ENCODE data around the gene SLC25A28.
A peak's percentile ranks its signal among the peaks of the same experiment; 100 is the strongest.
"Not testable (repeated sequence)": the region's sequence is repeated elsewhere in the genome, so short reads cannot be mapped to it uniquely, and the experiment has no call there.

The SLC25A28 gene

DNA sequence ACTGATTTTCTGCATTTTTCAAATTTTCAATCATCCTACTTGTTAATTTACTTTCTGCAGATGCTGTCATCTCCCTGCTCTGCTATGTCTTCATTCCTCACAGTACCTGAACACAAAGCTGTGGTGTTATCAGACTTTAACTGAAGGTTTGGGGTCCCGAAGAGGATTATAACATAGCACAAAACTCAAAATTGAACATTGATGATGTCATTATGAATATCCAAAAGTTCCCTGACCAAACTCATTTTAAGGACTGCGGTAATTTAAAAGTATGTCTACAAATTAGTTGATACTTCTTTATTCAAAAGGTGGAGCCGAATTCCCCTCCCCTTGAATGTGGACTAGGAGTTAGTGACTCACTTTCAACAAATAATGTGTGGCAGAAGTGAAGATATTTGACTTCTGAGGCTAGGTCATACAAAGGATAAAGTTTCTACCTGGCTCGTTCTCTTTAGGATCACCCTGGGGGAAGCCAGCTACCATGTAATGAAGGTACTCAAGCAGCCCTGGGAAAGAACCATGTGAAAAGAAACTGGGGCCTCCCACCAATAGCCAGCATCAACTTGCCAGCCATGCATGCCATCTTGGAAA, 32.7 kb upstream of the SLC25A28 start:
- Histone ChIP-seq H3K27me3 (ENCODE audit: insufficient read depth, low read length) (no peaks in the 10 kb centered on the region), H3K4me1 (ENCODE audit: insufficient read depth, low read length) (no peaks in the 10 kb centered on the region), H3K4me3 (ENCODE audit: low read length) (no peak overlapping the region), H3K9me3 (ENCODE audit: low read length) (peaks cover 5% of the 10 kb centered on the region), H2AFZ (ENCODE audit: low read depth, low read length) (no peak overlapping the region), H3K36me3 (ENCODE audit: insufficient read depth, low read length) (no peaks in the 10 kb centered on the region)

DNA sequence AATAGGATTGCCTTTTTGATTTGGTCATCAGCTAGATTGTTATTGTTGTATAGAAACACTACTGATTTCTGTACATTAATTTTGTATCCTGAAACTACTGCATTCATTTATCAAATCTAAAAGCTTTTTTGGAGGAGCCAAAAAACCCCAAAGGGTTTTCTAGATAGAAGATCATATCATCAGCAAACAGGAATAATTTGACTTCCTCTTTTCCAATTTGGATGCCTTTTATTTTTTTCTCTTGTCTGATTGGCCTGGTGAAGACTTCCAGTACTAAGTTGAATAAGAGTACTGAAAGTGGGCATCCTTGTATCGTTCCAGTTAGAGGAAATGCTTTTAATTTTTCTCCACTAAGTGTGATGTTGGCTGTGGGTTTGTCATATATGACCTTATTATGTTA, 28.5 kb upstream of the SLC25A28 start:
- no peak overlapping the region for H3K4me3 ChIP-seq (ENCODE audit: low read length)
- no peaks in the 10 kb centered on the region for H3K4me1 ChIP-seq (ENCODE audit: insufficient read depth, low read length)
- H3K27me3 ChIP-seq (ENCODE audit: insufficient read depth, low read length) = no peaks in the 10 kb centered on the region

GRCh38 chr10:99647601-99648151, 27.4 kb upstream of the SLC25A28 start:
- Histone ChIP-seq H3K36me3 (ENCODE audit: insufficient read depth, low read length) (no peaks in the 10 kb centered on the region), H3K4me3 (ENCODE audit: low read length) (no peak overlapping the region), H3K4me1 (ENCODE audit: insufficient read depth, low read length) (no peaks in the 10 kb centered on the region), H2AFZ (ENCODE audit: low read depth, low read length) (no peak overlapping the region), H3K27me3 (ENCODE audit: insufficient read depth, low read length) (no peaks in the 10 kb centered on the region), H3K9me3 (ENCODE audit: low read length) (peaks cover 7% of the 10 kb centered on the region)

More for the DNA sequence above, 28.5 kb upstream of the SLC25A28 start:
- H2AFZ ChIP-seq (ENCODE audit: low read depth, low read length) = no peak overlapping the region
- H3K36me3 ChIP-seq (ENCODE audit: insufficient read depth, low read length) = no peaks in the 10 kb centered on the region
- peaks cover 7% of the 10 kb centered on the region for H3K9me3 ChIP-seq (ENCODE audit: low read length)

DNA sequence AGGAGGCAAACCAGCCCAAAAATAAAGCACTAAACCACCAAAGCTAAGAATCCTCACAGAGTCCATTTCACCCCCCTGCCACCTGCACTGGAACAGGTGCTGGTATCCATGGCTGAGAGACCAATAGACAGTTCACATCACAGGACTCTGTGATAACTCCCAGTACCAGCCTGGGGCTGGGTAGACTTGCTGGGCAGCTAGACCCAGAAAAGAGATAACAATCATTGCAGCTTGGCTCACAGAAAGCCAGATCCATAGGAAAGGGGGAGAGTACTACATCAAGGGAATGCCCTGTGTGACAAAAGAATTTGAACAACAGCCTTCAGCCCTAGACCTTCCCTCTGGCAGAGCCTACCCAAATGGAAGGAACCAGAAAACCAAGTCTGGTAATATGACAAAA, 13.6 kb upstream of the SLC25A28 start:
- Histone ChIP-seq H3K27me3 (ENCODE audit: insufficient read depth, low read length) (no peaks in the 10 kb centered on the region), H3K9me3 (ENCODE audit: low read length) (no peaks in the 10 kb centered on the region), H3K4me3 (ENCODE audit: low read length) (no peak overlapping the region), H2AFZ (ENCODE audit: low read depth, low read length) (no peak overlapping the region), H3K4me1 (ENCODE audit: insufficient read depth, low read length) (no peaks in the 10 kb centered on the region), H3K36me3 (ENCODE audit: insufficient read depth, low read length) (no peaks in the 10 kb centered on the region)

- Histone ChIP-seq H3K4me3 (ENCODE audit: low read length) (no peak overlapping the region), H3K27me3 (ENCODE audit: insufficient read depth, low read length) (no peaks in the 10 kb centered on the region), H2AFZ (ENCODE audit: low read depth, low read length) (no peak overlapping the region), H3K36me3 (ENCODE audit: insufficient read depth, low read length) (no peaks in the 10 kb centered on the region), H3K9me3 (ENCODE audit: low read length) (no peaks in the 10 kb centered on the region), H3K4me1 (ENCODE audit: insufficient read depth, low read length) (no peaks in the 10 kb centered on the region)
These were observed 11.3 kb upstream of the SLC25A28 start for GRCh38 chr10:99631496-99631895.

DNA sequence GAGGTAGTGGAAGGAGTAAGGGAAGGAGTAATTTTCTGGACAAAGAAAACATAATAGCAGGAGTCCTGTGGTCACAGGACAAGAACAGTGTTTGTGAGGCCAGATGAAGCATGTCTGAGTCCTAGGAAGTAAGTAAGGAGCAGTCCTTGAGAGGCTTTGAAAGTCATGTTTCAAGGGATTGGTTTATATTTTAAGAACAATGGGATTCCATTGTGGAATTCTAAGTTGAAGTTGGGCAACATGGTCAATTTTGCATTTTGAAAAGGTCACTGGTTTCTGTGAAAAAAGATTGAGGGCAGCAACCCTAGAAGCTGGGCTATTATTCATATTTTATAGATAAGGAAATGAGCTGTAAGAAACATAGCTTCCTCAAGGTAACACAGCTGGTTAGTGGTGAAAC, 10.8 kb upstream of the SLC25A28 start:
- H3K27me3 ChIP-seq (ENCODE audit: insufficient read depth, low read length) = no peaks in the 10 kb centered on the region
- H2AFZ ChIP-seq (ENCODE audit: low read depth, low read length) = no peak overlapping the region
- H3K4me1 ChIP-seq (ENCODE audit: insufficient read depth, low read length) = no peaks in the 10 kb centered on the region
- H3K36me3 ChIP-seq (ENCODE audit: insufficient read depth, low read length) = no peaks in the 10 kb centered on the region
- no peak overlapping the region for H3K4me3 ChIP-seq (ENCODE audit: low read length)
- no peaks in the 10 kb centered on the region for H3K9me3 ChIP-seq (ENCODE audit: low read length)

- no peaks in the 10 kb centered on the region for H3K36me3 ChIP-seq (ENCODE audit: insufficient read depth, low read length)
- no peak overlapping the region for H2AFZ ChIP-seq (ENCODE audit: low read depth, low read length)
- no peaks in the 10 kb centered on the region for H3K9me3 ChIP-seq (ENCODE audit: low read length)
- no peaks in the 10 kb centered on the region for H3K27me3 ChIP-seq (ENCODE audit: insufficient read depth, low read length)
- H3K4me1 ChIP-seq (ENCODE audit: insufficient read depth, low read length) = no peaks in the 10 kb centered on the region
- no peak overlapping the region for H3K4me3 ChIP-seq (ENCODE audit: low read length)
These were observed 10.2 kb upstream of the SLC25A28 start for GRCh38 chr10:99630433-99630832.

GRCh38 chr10:99629625-99629978, 9.4 kb upstream of the SLC25A28 start:
- H3K27me3 ChIP-seq (ENCODE audit: insufficient read depth, low read length) = no peaks in the 10 kb centered on the region
- no peaks in the 10 kb centered on the region for H3K36me3 ChIP-seq (ENCODE audit: insufficient read depth, low read length)
- no peak overlapping the region for H3K4me3 ChIP-seq (ENCODE audit: low read length)
- no peaks in the 10 kb centered on the region for H3K4me1 ChIP-seq (ENCODE audit: insufficient read depth, low read length)
- H3K9me3 ChIP-seq (ENCODE audit: low read length) = no peaks in the 10 kb centered on the region
- H2AFZ ChIP-seq (ENCODE audit: low read depth, low read length) = no peak overlapping the region

DNA sequence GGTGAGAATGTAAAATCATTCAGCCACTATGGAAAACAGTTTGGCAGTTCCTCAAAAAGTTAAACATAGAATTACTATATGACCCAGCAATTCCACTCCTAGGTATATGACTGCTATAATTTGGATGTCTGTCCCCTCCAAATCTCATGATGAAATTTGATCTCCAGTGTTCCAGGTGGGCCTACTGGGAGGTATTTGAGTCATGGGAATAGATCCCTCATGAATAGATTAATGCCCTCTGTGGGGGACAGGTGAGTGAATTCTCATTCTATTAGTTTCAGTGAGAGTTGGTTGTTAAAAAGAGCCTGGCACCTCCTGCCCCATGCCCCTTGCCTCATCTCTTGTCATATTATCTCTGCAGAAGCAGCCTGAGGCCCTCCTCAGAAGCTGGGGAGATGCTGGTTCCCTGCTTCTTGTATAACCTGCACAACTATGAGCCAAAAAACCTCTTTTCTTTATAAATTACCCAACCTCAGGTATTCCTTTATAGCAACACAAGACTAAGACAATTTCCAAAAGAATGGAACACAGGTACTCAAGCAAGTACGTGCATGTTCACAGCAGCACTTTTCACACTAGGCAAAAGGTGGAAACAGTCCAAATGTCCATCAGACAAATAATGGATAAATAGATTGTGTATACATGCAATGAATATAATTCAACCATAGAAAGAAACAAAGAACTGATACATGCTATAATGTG, 8.8 kb upstream of the SLC25A28 start:
- H3K4me1 ChIP-seq (ENCODE audit: insufficient read depth, low read length) = no peaks in the 10 kb centered on the region
- no peaks in the 10 kb centered on the region for H3K36me3 ChIP-seq (ENCODE audit: insufficient read depth, low read length)
- no peak overlapping the region for H2AFZ ChIP-seq (ENCODE audit: low read depth, low read length)
- H3K4me3 ChIP-seq (ENCODE audit: low read length) = no peak overlapping the region
- no peaks in the 10 kb centered on the region for H3K27me3 ChIP-seq (ENCODE audit: insufficient read depth, low read length)
- no peaks in the 10 kb centered on the region for H3K9me3 ChIP-seq (ENCODE audit: low read length)

GRCh38 chr10:99625124-99625523, 4.9 kb upstream of the SLC25A28 start:
- H3K4me3 ChIP-seq (ENCODE audit: low read length); H3K9me3 ChIP-seq (ENCODE audit: low read length); H2AFZ ChIP-seq (ENCODE audit: low read depth, low read length); H3K27me3 ChIP-seq (ENCODE audit: insufficient read depth, low read length); H3K4me1 ChIP-seq (ENCODE audit: insufficient read depth, low read length); H3K36me3 ChIP-seq (ENCODE audit: insufficient read depth, low read length): not testable (repeated sequence)

DNA sequence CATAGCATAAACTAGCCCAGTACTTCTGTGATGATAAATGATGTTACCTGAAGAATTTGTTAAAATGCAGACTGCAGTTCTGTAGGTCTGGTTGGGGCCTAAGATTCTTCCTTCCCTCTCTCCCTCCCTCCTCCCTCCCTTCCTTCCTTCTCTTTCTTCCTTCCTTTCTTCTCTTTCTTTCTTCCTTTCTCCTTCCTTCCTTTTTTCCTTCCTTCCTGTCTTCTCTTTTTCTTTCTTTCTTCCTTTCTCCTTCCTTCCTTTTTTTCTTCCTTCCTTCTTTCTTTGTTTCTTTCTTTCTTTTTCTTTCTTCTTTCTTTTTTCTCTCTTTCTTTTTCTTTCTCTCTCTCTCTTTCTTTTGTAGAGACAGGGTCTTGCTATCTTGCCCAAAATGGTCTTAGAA, 3.7 kb upstream of the SLC25A28 start:
- Histone ChIP-seq H3K36me3 (ENCODE audit: insufficient read depth, low read length) (no peaks in the 10 kb centered on the region), H3K4me1 (ENCODE audit: insufficient read depth, low read length) (peaks cover 15% of the 10 kb centered on the region), H3K9me3 (ENCODE audit: low read length) (no peaks in the 10 kb centered on the region), H3K4me3 (ENCODE audit: low read length) (no peak overlapping the region), H2AFZ (ENCODE audit: low read depth, low read length) (no peak overlapping the region), H3K27me3 (ENCODE audit: insufficient read depth, low read length) (no peaks in the 10 kb centered on the region)

GRCh38 chr10:99621454-99622251, 1.4 kb upstream of the SLC25A28 start:
- peak overlapping the region; percentile 76 for H3K4me3 ChIP-seq (ENCODE audit: low read length)
- peak overlapping the region; percentile 74 for H2AFZ ChIP-seq (ENCODE audit: low read depth, low read length)
- H3K36me3 ChIP-seq (ENCODE audit: insufficient read depth, low read length) = no peaks in the 10 kb centered on the region
- no peaks in the 10 kb centered on the region for H3K9me3 ChIP-seq (ENCODE audit: low read length)
- peaks cover 29% of the 10 kb centered on the region for H3K4me1 ChIP-seq (ENCODE audit: insufficient read depth, low read length)
- no peaks in the 10 kb centered on the region for H3K27me3 ChIP-seq (ENCODE audit: insufficient read depth, low read length)

GRCh38 chr10:99620711-99621453, 643 bp upstream of the SLC25A28 start:
- Histone ChIP-seq H2AFZ (ENCODE audit: low read depth, low read length) (peak overlapping the region; percentile 74), H3K9me3 (ENCODE audit: low read length) (no peaks in the 10 kb centered on the region), H3K36me3 (ENCODE audit: insufficient read depth, low read length) (no peaks in the 10 kb centered on the region), H3K4me3 (ENCODE audit: low read length) (peak overlapping the region; percentile 76), H3K4me1 (ENCODE audit: insufficient read depth, low read length) (peaks cover 29% of the 10 kb centered on the region), H3K27me3 (ENCODE audit: insufficient read depth, low read length) (no peaks in the 10 kb centered on the region)
